Spleen (tissue), 11 donors: ENCODE data around the gene RAB7B. TPM values are rescaled to one million over a fixed set of nuclear protein-coding genes. Genes with fewer than 3 reads are reported as not detected.

Source experiments
- DNase-seq: peaks from one replicate; pipeline ENCODE4 v3.0.0-alpha.2; 2020
- H3K27ac ChIP-seq, 8 donors: fragments of 200-600 bp; sonication (generic) in 7 of 8; 1 replicate in 4 of 8; 2 replicates in 4 of 8; pipeline versions ENCODE4 v1.5.0 to v1.8.0; 2016 to 2021; ENCODE audit warnings: inconsistent platforms in 4 of 8, mild to moderate bottlenecking in 4 of 8, moderate library complexity in 1 of 8
- H3K27me3 ChIP-seq, 7 donors: fragments of 200-600 bp; sonication (generic) in 6 of 7; replicated peaks in 1 of 7; 1 replicate in 4 of 7; 2 replicates in 3 of 7; pipeline versions ENCODE4 v1.5.0 to v1.8.0; 2016 to 2021; ENCODE audit warnings: inconsistent platforms in 3 of 7, mild to moderate bottlenecking in 1 of 7
- H3K36me3 ChIP-seq, 6 donors: fragments of 200-600 bp; sonication (generic) in 5 of 6; 1 replicate in 4 of 6; 2 replicates in 2 of 6; pipeline versions ENCODE4 v1.5.0 to v1.8.0; 2016 to 2021; ENCODE audit warnings: inconsistent platforms in 2 of 6
- H3K4me1 ChIP-seq, 6 donors: fragments of 200-600 bp; sonication (generic) in 5 of 6; 1 replicate in 3 of 6; 2 replicates in 3 of 6; pipeline versions ENCODE4 v1.5.0 to v1.8.0; 2016 to 2021; ENCODE audit warnings: inconsistent platforms in 3 of 6
- H3K4me3 ChIP-seq, 8 donors: fragments of 200-600 bp; sonication (generic) in 7 of 8; 1 replicate in 4 of 8; 2 replicates in 4 of 8; pipeline versions ENCODE4 v1.5.0 to v1.8.0; 2016 to 2021; ENCODE audit warnings: inconsistent platforms in 4 of 8, mild to moderate bottlenecking in 4 of 8, moderate library complexity in 2 of 8
- H3K9me3 ChIP-seq, 8 donors: fragments of 200-600 bp; sonication (generic) in 7 of 8; 1 replicate in 4 of 8; 2 replicates in 4 of 8; pipeline versions ENCODE4 v1.5.0 to v1.8.0; 2016 to 2021; ENCODE audit warnings: inconsistent platforms in 4 of 8
- CTCF ChIP-seq, 11 experiments: fragments of 200-600 bp in 7 of 11; fragments of 450-650 bp in 4 of 11; sonication (generic) in 4 of 11; IDR thresholded peaks in 8 of 11; conservative IDR thresholded peaks in 3 of 11; 1 replicate in 7 of 11; 2 replicates in 4 of 11; pipeline versions ENCODE4 v1.4.0 to v1.8.0; 2016 to 2021; ENCODE audit warnings: antibody characterized with exemption in 11 of 11, inconsistent platforms in 4 of 11, mild to moderate bottlenecking in 1 of 11
- POLR2A ChIP-seq, 3 donors: fragments of 450-650 bp; IDR thresholded peaks; one replicate each; pipeline ENCODE4 v1.5.1; 2017; ENCODE audit warnings: antibody characterized with exemption in 3 of 3, mild to moderate bottlenecking in 1 of 3
- POLR2AphosphoS5 ChIP-seq, 3 donors: sonication (generic); formaldehyde crosslinking; IDR thresholded peaks; one replicate each; pipeline ENCODE4 v1.5.1; 2017; ENCODE audit warnings: antibody characterized with exemption in 3 of 3
- WGBS, 5 donors: extraction: QIAGEN DNeasy Blood & Tissue Kit in 3 of 5; methylation state at CpG; one replicate each; pipeline versions ENCODE4 v1.1.5 to v1.1.7; 2013 to 2018; 5-methylcytosine and 5-hydroxymethylcytosine counted together
- intact Hi-C: fragments of 100-400 bp; cut with DNase I; formaldehyde crosslinking; loops from one replicate; pipeline ENCODE4 v1.15.0; 2023; ENCODE audit warnings: low total_unique reads
- polyA plus RNA-seq, 3 donors: library from polyadenylated mRNA; stranded (reverse); fragments of 200-250 nt; gene quantifications; one replicate each; pipeline ENCODE4 v1.2.1, GENCODE V29; 2013
- total RNA-seq, 7 donors: library from RNA; depleted of rRNA in 3 of 7; stranded (reverse); fragments of >200 nt in 3 of 7; fragmentation: NEBNext Ultra II Directional in 4 of 7; extraction: Animal tissue kit (Norgen Biotek cat#: 25700) in 4 of 7; gene quantifications; one replicate each; pipeline versions ENCODE4 v1.1.0 to v1.2.1, GENCODE V29; 2016 to 2021
- donor health status: healthy with polysubstance abuse.
- donor health status: DM: no; HTN: no; CAD: no; lungs with moderate emphysema.
- donor health status: DM: no; HTN: no; CAD: no.
- donor health status: Bipolar disorder and iron deficiency.
- donor health status: healthy.
- donor health status: DM: no; HTN: no; CAD: no.
- donor health status: DM: yes; HTN: yes; CAD: no.

Gene RAB7B
- total and polyA plus RNA-seq, 10 donors: 0.34 to 3.2 (median 1.9) TPM

- H3K27ac ChIP-seq: no peak overlapping the region
- no peak for TF ChIP-seq POLR2AphosphoS5 (IDR thresholded peaks at IDR 0.05)
- no peak for TF ChIP-seq POLR2A (IDR thresholded peaks at IDR 0.05)
- no peak for TF ChIP-seq CTCF (IDR thresholded peaks at IDR 0.05 in 8 of 11, conservative IDR thresholded peaks at IDR 0.05 in 3 of 11)
- no peaks in the 10 kb centered on the region for H3K4me1 ChIP-seq
- 63 to 83% (median 80%) methylated on average over 2 to 4 of the region's 4 CpGs for WGBS, 5 donors
- no peak for DNase-seq
- no peak overlapping the region for H3K4me3 ChIP-seq
- H3K36me3 ChIP-seq: no peaks in the 10 kb centered on the region
- peaks cover 0 to 37% (median 5%) of the 10 kb centered on the region in 7 donors for H3K27me3 ChIP-seq
- intact Hi-C loops: no loop called here
- H3K9me3 ChIP-seq: no peaks in the 10 kb centered on the region
These were observed 56.2 kb downstream of the RAB7B start for GRCh38 chr1:205947024-205947423.

GRCh38 chr1:205945069-205945468, 58.1 kb downstream of the RAB7B start:
- DNase-seq: no peak
- H3K4me1 ChIP-seq: no peaks in the 10 kb centered on the region
- no peak for TF ChIP-seq POLR2AphosphoS5 (IDR thresholded peaks at IDR 0.05)
- TF ChIP-seq CTCF (IDR thresholded peaks at IDR 0.05 in 8 of 11, conservative IDR thresholded peaks at IDR 0.05 in 3 of 11): no peak
- TF ChIP-seq POLR2A (IDR thresholded peaks at IDR 0.05): no peak
- intact Hi-C loops: no loop called here
- no peak overlapping the region for H3K4me3 ChIP-seq
- H3K36me3 ChIP-seq: no peaks in the 10 kb centered on the region
- H3K27ac ChIP-seq: no peak overlapping the region
- no peaks in the 10 kb centered on the region for H3K9me3 ChIP-seq
- H3K27me3 ChIP-seq: peaks cover 0 to 50% (median 5%) of the 10 kb centered on the region in 7 donors
- WGBS, 5 donors: 64 to 90% (median 85%) methylated on average over 3 of the region's 3 CpGs

GRCh38 chr1:205944525-205944924, 58.7 kb downstream of the RAB7B start:
- Histone ChIP-seq H3K27me3 (peaks cover 0 to 55% (median 5%) of the 10 kb centered on the region in 7 donors), H3K4me1 (no peaks in the 10 kb centered on the region), H3K4me3 (no peak overlapping the region), H3K36me3 (no peaks in the 10 kb centered on the region), H3K9me3 (no peaks in the 10 kb centered on the region), H3K27ac (no peak overlapping the region)
- WGBS, 5 donors: 58 to 83% (median 72%) methylated on average over 4 of the region's 4 CpGs
- intact Hi-C loops: no loop called here
- DNase-seq: no peak
- no peak for TF ChIP-seq CTCF (IDR thresholded peaks at IDR 0.05 in 8 of 11, conservative IDR thresholded peaks at IDR 0.05 in 3 of 11)
- no peak for TF ChIP-seq POLR2AphosphoS5 (IDR thresholded peaks at IDR 0.05)
- no peak for TF ChIP-seq POLR2A (IDR thresholded peaks at IDR 0.05)

GRCh38 chr1:205943245-205943644, 60.0 kb downstream of the RAB7B start, which contains the start of gene SLC26A9:
SLC26A9 (minus strand) TSS chr1:205943456; CDS start chr1:205935820, 7,636 bp downstream.
- TF ChIP-seq CTCF (IDR thresholded peaks at IDR 0.05 in 8 of 11, conservative IDR thresholded peaks at IDR 0.05 in 3 of 11) (no peak), POLR2A (IDR thresholded peaks at IDR 0.05) (no peak), POLR2AphosphoS5 (IDR thresholded peaks at IDR 0.05) (no peak)
- Histone ChIP-seq H3K4me1 (no peaks in the 10 kb centered on the region), H3K9me3 (no peaks in the 10 kb centered on the region), H3K27me3 (peaks cover 0 to 68% (median 5%) of the 10 kb centered on the region in 7 donors), H3K27ac (no peak within 1 kb of the TSS), H3K4me3 (no peak within 1 kb of the TSS), H3K36me3 (no peaks in the 10 kb centered on the region)
- no peak for DNase-seq
- 46 to 58% (median 48%) methylated on average over 7 of the region's 7 CpGs for WGBS, 5 donors
- intact Hi-C loops: no loop called here
